Panc1 (cell line): ENCODE measurements around the gene ARFIP1. TPM values are rescaled to one million over a fixed set of nuclear protein-coding genes. Genes with fewer than 3 reads are reported as not detected.

ENCODE experiments used
- ATAC-seq: fragments of 200-7000 bp; cut with Tn5 transposase; 2 replicates; pipeline ENCODE4 v1.9.1; 2020; ENCODE audit warnings: mild to moderate bottlenecking, moderate library complexity
- BruUV-seq: library from RNA; stranded (reverse); fragments of 400-500 nt; replicated peaks from 2 replicates; lab custom pipeline; 2021; lab: Mats Ljungman, UMichigan
- CTCF ChIA-PET: fragments of 300-600 bp; sonication (Branson Sonifier 250); formaldehyde crosslinking; loops from one replicate; lab custom pipeline; 2022; ENCODE audit warnings: antibody characterized with exemption; lab: Charles Lee
- POLR2A ChIA-PET: fragments of 300-600 bp; sonication (Branson Sonifier 250); formaldehyde crosslinking; loops from one replicate; lab custom pipeline; 2022; ENCODE audit warnings: antibody characterized with exemption; lab: Charles Lee
- DNase-seq: peaks from one replicate; pipeline ENCODE4 v3.0.0-alpha.2; 2010; ENCODE audit warnings: low read depth, low spot score
- H3K27ac ChIP-seq: 2 replicates; pipeline ENCODE4 v1.5.1; 2011; ENCODE audit warnings: mild to moderate bottlenecking, low read length, inconsistent platforms
- H3K27me3 ChIP-seq: fragments of 200-500 bp; sonication (Bioruptor generic); 2 replicates; pipeline ENCODE4 v1.6.0; 2014; ENCODE audit warnings: low read length, inconsistent platforms; ENCODE audit not compliant: control insufficient read depth, insufficient read depth
- H3K36me3 ChIP-seq: fragments of 200-500 bp; sonication (Bioruptor generic); 2 replicates; pipeline ENCODE4 v1.5.1; 2014; ENCODE audit warnings: inconsistent platforms, mild to moderate bottlenecking, low read length, moderate library complexity; ENCODE audit not compliant: control insufficient read depth, insufficient read depth
- H3K4me1 ChIP-seq: 2 replicates; pipeline ENCODE4 v1.5.1; 2011; ENCODE audit warnings: inconsistent platforms, mild to moderate bottlenecking, low read length, moderate library complexity; ENCODE audit not compliant: control insufficient read depth, insufficient read depth
- H3K4me3 ChIP-seq, 2 experiments: 2 replicates each; pipeline ENCODE4 v1.5.1; 2011 to 2012; ENCODE audit warnings: low read depth in 2 of 2, low read length in 2 of 2, mild to moderate bottlenecking in 2 of 2, inconsistent platforms in 1 of 2, moderate library complexity in 1 of 2
- H3K9me3 ChIP-seq: fragments of 200-500 bp; sonication (Bioruptor generic); 2 replicates; pipeline ENCODE4 v1.5.1; 2014; ENCODE audit warnings: low read depth, mild to moderate bottlenecking, inconsistent platforms, low read length, moderate library complexity; ENCODE audit not compliant: control insufficient read depth, insufficient read depth
- CTCF ChIP-seq: fragments of 450-650 bp; IDR thresholded peaks from 2 replicates; pipeline ENCODE4 v1.5.1; 2017; ENCODE audit warnings: mild to moderate bottlenecking
- POLR2AphosphoS5 ChIP-seq: IDR thresholded peaks from 2 replicates; pipeline ENCODE4 v1.6.1; 2012; ENCODE audit warnings: mild to moderate bottlenecking, low read depth, low read length, moderate library complexity
- REST ChIP-seq, 2 experiments: IDR thresholded peaks; 2 replicates each; pipeline ENCODE4 v1.6.1; 2011 to 2012; ENCODE audit warnings: low read depth in 2 of 2, control low read depth in 1 of 2, low read length in 1 of 2, mild to moderate bottlenecking in 1 of 2, moderate library complexity in 1 of 2; ENCODE audit not compliant: insufficient read depth in 1 of 2
- SIN3A ChIP-seq: IDR thresholded peaks from 2 replicates; pipeline ENCODE4 v1.6.1; 2012; ENCODE audit warnings: low read depth, mild to moderate bottlenecking, low read length, moderate library complexity, borderline replicate concordance; ENCODE audit not compliant: insufficient read depth
- TCF7L2 ChIP-seq: IDR thresholded peaks from 2 replicates; pipeline ENCODE4 v1.6.1; 2011; ENCODE audit warnings: mild to moderate bottlenecking, low read depth, low read length, inconsistent platforms
- in situ Hi-C: cut with HindIII; loops from 2 replicates; pipeline ENCODE4 v1.10.0; 2016; ENCODE audit warnings: low sequenced_read_pairs, low pct_unique_long_range_greater_than_20kb
- intact Hi-C: fragments of 100-400 bp; cut with micrococcal nuclease; formaldehyde crosslinking; loops from one replicate; pipeline ENCODE4 v1.10.0; 2022; ENCODE audit not compliant: unreplicated experiment
- total RNA-seq: library from RNA; stranded (reverse); gene quantifications from one replicate; pipeline ENCODE4 v1.2.1, GENCODE V29; 2021; ENCODE audit not compliant: unreplicated experiment

The ARFIP1 gene
- total RNA-seq, 1 experiment from 2014 or later, result 22.2 TPM

GRCh38 chr4:152927737-152928136 is 148.0 kb downstream of the ARFIP1 start:
- Histone ChIP-seq H3K4me3 (no peak overlapping the region), H3K27ac (no peak overlapping the region), H3K9me3 (no peaks in the 10 kb centered on the region), H3K36me3 (no peaks in the 10 kb centered on the region), H3K27me3 (no peaks in the 10 kb centered on the region), H3K4me1 (no peaks in the 10 kb centered on the region)
- in situ Hi-C loops, result no loop called here
- no peak for DNase-seq
- no peak for TF ChIP-seq TCF7L2
- no peak for TF ChIP-seq CTCF
- no peak for TF ChIP-seq REST (IDR thresholded peaks at IDR 0.05; ENCODE audit: insufficient read depth in 1 of 2, low read depth in 2 of 2, low read length in 1 of 2)
- TF ChIP-seq POLR2AphosphoS5, result no peak
- no peak for TF ChIP-seq SIN3A
- intact Hi-C loops, result no loop called here
- ChIA-PET POLR2A (no interaction called here), CTCF (no interaction called here)
- ATAC-seq, result no peak
- BruUV-seq, result no TSS peak

GRCh38 chr4:152928286-152928685 is 148.5 kb downstream of the ARFIP1 start:
- in situ Hi-C loops (no loop called here), intact Hi-C loops (no loop called here)
- no peak for DNase-seq
- Histone ChIP-seq H3K36me3 (no peaks in the 10 kb centered on the region), H3K4me3 (no peak overlapping the region), H3K9me3 (no peaks in the 10 kb centered on the region), H3K27me3 (no peaks in the 10 kb centered on the region), H3K27ac (no peak overlapping the region), H3K4me1 (no peaks in the 10 kb centered on the region)
- CTCF ChIA-PET, result no interaction called here
- no TSS peak for BruUV-seq
- TF ChIP-seq TCF7L2, result no peak
- ATAC-seq, result no peak
- POLR2A ChIA-PET, result no interaction called here

GRCh38 chr4:152929888-152930287 is 150.1 kb downstream of the ARFIP1 start:
- CTCF ChIA-PET, result no interaction called here
- Histone ChIP-seq H3K27ac (no peak overlapping the region), H3K4me3 (no peak overlapping the region), H3K4me1 (no peaks in the 10 kb centered on the region), H3K27me3 (no peaks in the 10 kb centered on the region), H3K36me3 (no peaks in the 10 kb centered on the region), H3K9me3 (no peaks in the 10 kb centered on the region)
- no TSS peak for BruUV-seq
- no peak for ATAC-seq
- intact Hi-C loops, result no loop called here
- POLR2A ChIA-PET, result no interaction called here
- in situ Hi-C loops, result no loop called here
- no peak for TF ChIP-seq TCF7L2
- TF ChIP-seq CTCF, result no peak
- TF ChIP-seq SIN3A, result no peak
- TF ChIP-seq POLR2AphosphoS5, result no peak
- no peak for TF ChIP-seq REST (IDR thresholded peaks at IDR 0.05; ENCODE audit: insufficient read depth in 1 of 2, low read depth in 2 of 2, low read length in 1 of 2)
- no peak for DNase-seq
